CD4-positive, CD25-positive, alpha-beta regulatory T cell (primary cell): ENCODE results near the gene DGKB. TPM values are rescaled to one million over a fixed set of nuclear protein-coding genes. Genes with fewer than 3 reads are reported as not detected.

ENCODE experiments used
- ATAC-seq, 2 donors: fragments of 150-1000 bp; cut with Tn5 transposase; one replicate each; pipeline ENCODE4 v1.10.0; 2021; ENCODE audit warnings: low read depth in 2 of 2, moderate number of reproducible peaks in 2 of 2, moderate library complexity in 1 of 2
- DNase-seq, 3 donors: peaks; one replicate each; pipeline versions ENCODE4 v3.0.0 to v3.0.0-alpha.2; 2012 to 2022; ENCODE audit warnings: mixed read lengths in 1 of 3
- H3K27ac ChIP-seq: one replicate; pipeline ENCODE4 v1.7.0; 2013; ENCODE audit warnings: mild to moderate bottlenecking, low read length; ENCODE audit not compliant: insufficient read depth, poor library complexity, severe bottlenecking
- H3K27me3 ChIP-seq: one replicate; pipeline ENCODE4 v1.7.0; 2013; ENCODE audit warnings: low read length; ENCODE audit not compliant: control insufficient read depth, insufficient read depth
- H3K36me3 ChIP-seq: one replicate; pipeline ENCODE4 v1.7.0; 2013; ENCODE audit warnings: mild to moderate bottlenecking, low read length, moderate library complexity; ENCODE audit not compliant: control insufficient read depth, insufficient read depth
- H3K4me1 ChIP-seq: 2 replicates; pipeline ENCODE4 v1.7.0; 2013; ENCODE audit warnings: mild to moderate bottlenecking, low read length; ENCODE audit not compliant: insufficient read depth, control insufficient read depth, poor library complexity, severe bottlenecking
- H3K4me3 ChIP-seq: one replicate; pipeline ENCODE4 v1.7.0; 2013; ENCODE audit warnings: low read depth, mild to moderate bottlenecking, low read length, moderate library complexity
- H3K9me3 ChIP-seq, 2 experiments: 1 replicate in 1 of 2; 2 replicates in 1 of 2; pipeline ENCODE4 v1.7.0; 2013; ENCODE audit warnings: low read length in 2 of 2, mild to moderate bottlenecking in 1 of 2, moderate library complexity in 1 of 2; ENCODE audit not compliant: control insufficient read depth in 2 of 2
- H3K27ac Mint-ChIP-seq, 3 donors: one replicate each; pipeline ENCODE4 v1.8.0; 2020 to 2022; ENCODE audit warnings: mild to moderate bottlenecking in 3 of 3, mixed read lengths in 3 of 3, moderate library complexity in 2 of 3
- H3K27me3 Mint-ChIP-seq: one replicate; pipeline ENCODE4 v1.8.0; 2022; ENCODE audit warnings: mild to moderate bottlenecking, mixed read lengths
- H3K36me3 Mint-ChIP-seq: one replicate; pipeline ENCODE4 v1.8.0; 2020; ENCODE audit warnings: mixed read lengths
- H3K4me1 Mint-ChIP-seq, 4 donors: one replicate each; pipeline ENCODE4 v1.8.0; 2020 to 2022; ENCODE audit warnings: mixed read lengths in 4 of 4, mild to moderate bottlenecking in 1 of 4
- H3K4me3 Mint-ChIP-seq, 4 donors: one replicate each; pipeline ENCODE4 v1.8.0; 2020 to 2022; ENCODE audit warnings: mild to moderate bottlenecking in 4 of 4, mixed read lengths in 4 of 4, moderate library complexity in 3 of 4
- H3K9me3 Mint-ChIP-seq, 7 donors: one replicate each; pipeline ENCODE4 v1.8.0; 2020 to 2022; ENCODE audit warnings: mixed read lengths in 7 of 7, mild to moderate bottlenecking in 3 of 7, moderate library complexity in 2 of 7
- polyA plus RNA-seq, 4 donors: library from polyadenylated mRNA; unstranded; fragments of 300-500 nt; fragmentation: Illumina TruSeq; gene quantifications; one replicate each; pipeline ENCODE4 v1.2.3, GENCODE V29; 2021
- total RNA-seq: library from RNA; stranded (reverse); gene quantifications from one replicate; pipeline ENCODE4 v1.2.3, GENCODE V29; 2022

Gene DGKB
- total and polyA plus RNA-seq, 5 donors from 2014 or later = not detected

DNA sequence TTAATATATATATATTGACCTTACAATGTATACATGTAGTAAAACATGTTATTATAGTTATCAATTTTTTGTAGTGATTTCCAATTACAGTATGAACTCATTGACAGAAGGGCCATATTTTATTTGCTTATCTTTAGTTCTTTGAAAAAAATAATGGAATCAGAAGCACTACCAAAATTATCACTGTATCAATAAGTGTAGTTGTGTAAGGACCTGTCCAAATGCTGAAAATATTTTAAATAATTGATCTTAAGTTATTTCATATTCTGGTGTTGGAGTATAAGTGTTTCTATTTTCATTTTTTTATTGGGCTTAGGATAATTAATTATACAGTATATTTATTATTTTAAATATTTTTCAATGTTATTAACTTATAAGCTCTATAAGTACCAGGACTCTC is 8.5 kb upstream of the DGKB start:
- DNase-seq = no peak
- Mint-ChIP-seq H3K27me3 (no peaks in the 10 kb centered on the region), H3K9me3 (peaks cover 0 to 17% (median 5%) of the 10 kb centered on the region in 7 donors), H3K27ac (no peak overlapping the region), H3K4me1 (no peaks in the 10 kb centered on the region), H3K36me3 (no peaks in the 10 kb centered on the region), H3K4me3 (no peak overlapping the region)
- H3K9me3 ChIP-seq = peaks cover 0 to 10% of the 10 kb centered on the region in 2 experiments
- no peak overlapping the region for H3K4me3 ChIP-seq
- H3K4me1 ChIP-seq = no peaks in the 10 kb centered on the region
- ATAC-seq = no peak
- no peak overlapping the region for H3K27ac ChIP-seq
- no peaks in the 10 kb centered on the region for H3K27me3 ChIP-seq
- no peaks in the 10 kb centered on the region for H3K36me3 ChIP-seq

DNA sequence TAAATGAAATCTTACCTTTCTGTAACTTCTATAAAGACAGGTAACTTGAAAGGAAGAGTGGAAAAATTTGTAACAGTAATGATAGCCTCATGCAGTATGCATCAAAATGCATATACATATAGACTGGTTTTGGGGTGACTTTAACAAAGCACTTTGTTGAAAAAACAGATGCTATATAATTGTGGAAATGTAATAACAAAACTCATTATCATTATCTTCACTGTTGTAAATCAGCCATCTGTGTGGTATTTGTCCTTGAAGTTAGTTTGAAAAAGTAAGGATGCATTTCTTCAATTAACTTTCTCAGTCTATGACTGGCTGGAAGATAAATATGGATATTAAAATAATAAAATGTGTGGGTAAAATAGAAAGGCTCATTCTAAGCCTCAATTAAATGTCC is 6.1 kb upstream of the DGKB start:
- no peaks in the 10 kb centered on the region for H3K27me3 ChIP-seq
- Mint-ChIP-seq H3K27me3 (no peaks in the 10 kb centered on the region), H3K9me3 (peaks cover 0 to 20% (median 3%) of the 10 kb centered on the region in 7 donors), H3K36me3 (no peaks in the 10 kb centered on the region), H3K4me1 (no peaks in the 10 kb centered on the region), H3K4me3 (no peak overlapping the region), H3K27ac (no peak overlapping the region)
- H3K36me3 ChIP-seq = no peaks in the 10 kb centered on the region
- DNase-seq (no peak), ATAC-seq (no peak)
- H3K4me1 ChIP-seq = no peaks in the 10 kb centered on the region
- no peak overlapping the region for H3K4me3 ChIP-seq
- H3K27ac ChIP-seq = no peak overlapping the region
- H3K9me3 ChIP-seq = peaks cover 0 to 6% of the 10 kb centered on the region in 2 experiments

DNA sequence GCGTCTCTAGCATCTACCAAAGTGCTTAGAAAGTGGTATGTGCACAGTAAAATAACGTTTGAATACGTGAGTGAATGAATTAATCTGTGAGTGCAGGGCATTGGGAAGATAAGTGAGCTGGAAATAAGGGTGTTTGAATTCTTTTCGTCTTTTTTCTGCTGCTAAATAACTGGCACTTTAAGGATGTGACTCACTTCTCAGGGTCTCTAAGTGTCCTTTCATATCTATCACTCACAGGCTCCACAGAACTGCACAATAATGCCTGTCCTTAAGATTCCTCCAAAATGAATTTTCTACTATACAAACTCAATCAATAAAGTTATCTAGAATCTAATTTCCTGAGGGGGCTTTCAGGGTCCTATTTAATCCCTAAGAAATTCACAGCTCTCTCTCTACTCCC is 3.2 kb upstream of the DGKB start:
- Mint-ChIP-seq H3K9me3 (peaks cover 0 to 10% (median 0%) of the 10 kb centered on the region in 7 donors), H3K27ac (no peak overlapping the region), H3K4me3 (no peak overlapping the region), H3K4me1 (no peaks in the 10 kb centered on the region), H3K36me3 (no peaks in the 10 kb centered on the region), H3K27me3 (no peaks in the 10 kb centered on the region)
- no peak overlapping the region for H3K27ac ChIP-seq
- no peaks in the 10 kb centered on the region for H3K4me1 ChIP-seq
- no peak overlapping the region for H3K4me3 ChIP-seq
- no peaks in the 10 kb centered on the region for H3K9me3 ChIP-seq
- no peaks in the 10 kb centered on the region for H3K36me3 ChIP-seq
- ATAC-seq = no peak
- no peaks in the 10 kb centered on the region for H3K27me3 ChIP-seq
- no peak for DNase-seq

- Mint-ChIP-seq H3K27me3 (no peaks in the 10 kb centered on the region), H3K27ac (no peak overlapping the region), H3K4me1 (no peaks in the 10 kb centered on the region), H3K9me3 (peaks cover 0 to 5% (median 2%) of the 10 kb centered on the region in 7 donors), H3K4me3 (no peak overlapping the region), H3K36me3 (no peaks in the 10 kb centered on the region)
- Histone ChIP-seq H3K27me3 (no peaks in the 10 kb centered on the region), H3K4me3 (no peak overlapping the region), H3K9me3 (no peaks in the 10 kb centered on the region), H3K27ac (no peak overlapping the region), H3K36me3 (no peaks in the 10 kb centered on the region), H3K4me1 (no peaks in the 10 kb centered on the region)
- no peak for ATAC-seq
- DNase-seq = no peak
Measured at GRCh38 chr7:14900051-14900450, 2.5 kb downstream of the DGKB start.

DNA sequence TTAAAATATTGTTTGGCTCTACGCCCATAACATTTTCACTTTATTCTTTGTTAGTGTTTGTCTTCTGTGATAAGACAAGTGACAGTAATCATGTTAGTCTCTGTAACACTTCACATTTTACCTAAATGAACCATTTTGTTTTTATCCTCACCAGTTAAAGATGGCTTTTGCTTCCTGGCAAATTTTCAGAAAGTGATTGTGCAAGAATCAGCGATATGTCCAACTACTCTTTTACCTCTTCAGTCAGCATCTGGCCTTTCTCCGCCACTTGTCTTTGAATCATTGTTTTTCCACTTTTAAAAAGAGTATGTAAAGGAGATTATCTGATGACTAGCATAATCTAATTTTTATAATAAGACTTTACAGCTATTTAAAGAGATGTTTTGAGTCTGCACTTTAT is 3.5 kb downstream of the DGKB start:
- H3K36me3 Mint-ChIP-seq = no peaks in the 10 kb centered on the region
- Histone ChIP-seq H3K27ac (no peak overlapping the region), H3K36me3 (no peaks in the 10 kb centered on the region), H3K27me3 (no peaks in the 10 kb centered on the region), H3K4me3 (no peak overlapping the region), H3K9me3 (no peaks in the 10 kb centered on the region), H3K4me1 (no peaks in the 10 kb centered on the region)
- H3K9me3 Mint-ChIP-seq = peaks cover 0 to 5% (median 2%) of the 10 kb centered on the region in 7 donors
- no peaks in the 10 kb centered on the region for H3K27me3 Mint-ChIP-seq
- H3K4me3 Mint-ChIP-seq = no peak overlapping the region
- H3K27ac Mint-ChIP-seq = no peak overlapping the region
- DNase-seq (no peak), ATAC-seq (no peak)
- no peaks in the 10 kb centered on the region for H3K4me1 Mint-ChIP-seq

- ATAC-seq = no peak
Measured at GRCh38 chr7:14896461-14896860, 6.1 kb downstream of the DGKB start.

GRCh38 chr7:14894826-14895225 is 7.7 kb downstream of the DGKB start:
- Mint-ChIP-seq H3K36me3 (no peaks in the 10 kb centered on the region), H3K9me3 (peaks cover 0 to 13% (median 2%) of the 10 kb centered on the region in 7 donors), H3K4me1 (no peaks in the 10 kb centered on the region), H3K4me3 (no peak overlapping the region), H3K27ac (no peak overlapping the region), H3K27me3 (no peaks in the 10 kb centered on the region)
- ATAC-seq (no peak), DNase-seq (no peak)
- Histone ChIP-seq H3K9me3 (no peaks in the 10 kb centered on the region), H3K36me3 (no peaks in the 10 kb centered on the region), H3K27ac (no peak overlapping the region), H3K27me3 (no peaks in the 10 kb centered on the region), H3K4me1 (no peaks in the 10 kb centered on the region), H3K4me3 (no peak overlapping the region)

More at GRCh38 chr7:14896461-14896860, 6.1 kb downstream of the DGKB start:
- no peak for DNase-seq
- no peaks in the 10 kb centered on the region for H3K36me3 Mint-ChIP-seq
- H3K27ac Mint-ChIP-seq = no peak overlapping the region
- no peaks in the 10 kb centered on the region for H3K4me1 ChIP-seq
- no peak overlapping the region for H3K4me3 Mint-ChIP-seq
- no peaks in the 10 kb centered on the region for H3K36me3 ChIP-seq
- H3K4me1 Mint-ChIP-seq = no peaks in the 10 kb centered on the region
- H3K9me3 ChIP-seq = no peaks in the 10 kb centered on the region
- no peak overlapping the region for H3K27ac ChIP-seq
- H3K27me3 ChIP-seq = no peaks in the 10 kb centered on the region
- H3K27me3 Mint-ChIP-seq = no peaks in the 10 kb centered on the region
- peaks cover 0 to 10% (median 3%) of the 10 kb centered on the region in 7 donors for H3K9me3 Mint-ChIP-seq
- H3K4me3 ChIP-seq = no peak overlapping the region

GRCh38 chr7:14892961-14893360 is 9.6 kb downstream of the DGKB start:
- Mint-ChIP-seq H3K27ac (no peak overlapping the region), H3K4me3 (no peak overlapping the region), H3K4me1 (no peaks in the 10 kb centered on the region), H3K36me3 (no peaks in the 10 kb centered on the region), H3K27me3 (no peaks in the 10 kb centered on the region), H3K9me3 (peaks cover 0 to 13% (median 2%) of the 10 kb centered on the region in 7 donors)
- Histone ChIP-seq H3K9me3 (no peaks in the 10 kb centered on the region), H3K36me3 (no peaks in the 10 kb centered on the region), H3K4me3 (no peak overlapping the region), H3K27me3 (no peaks in the 10 kb centered on the region), H3K27ac (no peak overlapping the region), H3K4me1 (no peaks in the 10 kb centered on the region)
- ATAC-seq (no peak), DNase-seq (no peak)
